Fibroblast of lung (primary cell): ENCODE data around the gene OR14A16. TPM values are rescaled to one million over a fixed set of nuclear protein-coding genes. Genes with fewer than 3 reads are reported as not detected.

Experiments used
- DNase-seq, 2 donors: peaks; one replicate each; pipeline versions ENCODE4 v3.0.0 to v3.0.0-alpha.2; 2010; ENCODE audit warnings: low read depth in 2 of 2
- H2AFZ ChIP-seq: 2 replicates; pipeline ENCODE4 v1.5.1; 2012; ENCODE audit warnings: low read length, control low read depth, inconsistent platforms
- H3K27ac ChIP-seq: 2 replicates; pipeline ENCODE4 v1.5.1; 2011; ENCODE audit warnings: low read length, control low read depth; ENCODE audit not compliant: insufficient read depth
- H3K27me3 ChIP-seq: 2 replicates; pipeline ENCODE4 v1.5.1; 2011; ENCODE audit warnings: mild to moderate bottlenecking, low read length; ENCODE audit not compliant: control insufficient read depth, insufficient read depth
- H3K36me3 ChIP-seq: 2 replicates; pipeline ENCODE4 v1.5.1; 2011; ENCODE audit warnings: low read length; ENCODE audit not compliant: control insufficient read depth, insufficient read depth
- H3K4me1 ChIP-seq: 2 replicates; pipeline ENCODE4 v1.5.1; 2011; ENCODE audit warnings: low read length; ENCODE audit not compliant: control insufficient read depth, insufficient read depth; ENCODE audit errors: extremely low read depth
- H3K4me2 ChIP-seq: 2 replicates; pipeline ENCODE4 v1.5.1; 2011; ENCODE audit warnings: low read length, control low read depth; ENCODE audit not compliant: insufficient read depth; ENCODE audit errors: extremely low read depth
- H3K4me3 ChIP-seq, 4 experiments: fragments of 200-600 bp in 1 of 4; sonication (generic) in 1 of 4; replicated peaks in 1 of 4; 2 replicates each; pipeline ENCODE4 v1.5.1; 2011 to 2016; ENCODE audit warnings: low read length in 4 of 4, low read depth in 3 of 4, mild to moderate bottlenecking in 3 of 4, control low read depth in 2 of 4, inconsistent platforms in 1 of 4, mixed read lengths in 1 of 4; ENCODE audit not compliant: insufficient read depth in 1 of 4; ENCODE audit errors: control extremely low read depth in 1 of 4
- H3K79me2 ChIP-seq: 2 replicates; pipeline ENCODE4 v1.5.1; 2012; ENCODE audit warnings: mild to moderate bottlenecking, low read length, inconsistent platforms; ENCODE audit not compliant: control insufficient read depth, insufficient read depth
- H3K9ac ChIP-seq: 2 replicates; pipeline ENCODE4 v1.5.1; 2011; ENCODE audit warnings: mild to moderate bottlenecking, low read length, control low read depth; ENCODE audit not compliant: insufficient read depth
- H3K9me3 ChIP-seq: 2 replicates; pipeline ENCODE4 v1.5.1; 2012; ENCODE audit warnings: low read depth, low read length; ENCODE audit not compliant: control insufficient read depth, insufficient read depth
- H4K20me1 ChIP-seq: 2 replicates; pipeline ENCODE4 v1.5.1; 2011; ENCODE audit warnings: low read length; ENCODE audit not compliant: control insufficient read depth, insufficient read depth; ENCODE audit errors: extremely low read depth
- EZH2 ChIP-seq: IDR thresholded peaks from 2 replicates; pipeline ENCODE4 v1.5.1; 2012; ENCODE audit warnings: low read length, control low read depth, mild to moderate bottlenecking; ENCODE audit errors: missing control alignments
- polyA plus RNA-seq, 2 donors: library from polyadenylated mRNA; depleted of rRNA in 1 of 2; stranded (reverse) in 1 of 2; unstranded in 1 of 2; fragments of >200 nt; gene quantifications; 2 replicates each; pipeline ENCODE4 v1.2.1, GENCODE V29; 2011 to 2012; ENCODE audit warnings: missing spikeins in 1 of 2
- total RNA-seq: library from RNA; depleted of rRNA; stranded (reverse); fragments of >200 nt; gene quantifications from 2 replicates; pipeline ENCODE4 v1.2.1, GENCODE V29; 2014
- TF ChIP-seq, protein P1 (sequence below), 2 donors: IDR thresholded peaks in 1 of 2; conservative IDR thresholded peaks in 1 of 2; 1 replicate in 1 of 2; 2 replicates in 1 of 2; pipeline ENCODE4 v1.5.1; 2011 to 2012; ENCODE audit warnings: low read length in 2 of 2, control low read depth in 1 of 2, inconsistent platforms in 1 of 2, low read depth in 1 of 2, mild to moderate bottlenecking in 1 of 2

OR14A16 gene
- total and polyA plus RNA-seq, 2 donors (not counting 1 experiment from before 2014, with no cell fraction given), result not detected

GRCh38 chr1:247843411-247843810, 19.5 kb upstream of the OR14A16 start:
- Histone ChIP-seq H3K4me3 (no peak overlapping the region), H4K20me1 (no peaks in the 10 kb centered on the region), H3K9me3 (no peaks in the 10 kb centered on the region), H3K9ac (no peak overlapping the region), H3K36me3 (no peaks in the 10 kb centered on the region), H3K79me2 (no peaks in the 10 kb centered on the region), H3K4me1 (no peaks in the 10 kb centered on the region), H3K27me3 (no peaks in the 10 kb centered on the region), H2AFZ (no peak overlapping the region), H3K27ac (no peak overlapping the region), H3K4me2 (no peak overlapping the region)
- DNase-seq, result no peak
- TF ChIP-seq, protein P1, sequence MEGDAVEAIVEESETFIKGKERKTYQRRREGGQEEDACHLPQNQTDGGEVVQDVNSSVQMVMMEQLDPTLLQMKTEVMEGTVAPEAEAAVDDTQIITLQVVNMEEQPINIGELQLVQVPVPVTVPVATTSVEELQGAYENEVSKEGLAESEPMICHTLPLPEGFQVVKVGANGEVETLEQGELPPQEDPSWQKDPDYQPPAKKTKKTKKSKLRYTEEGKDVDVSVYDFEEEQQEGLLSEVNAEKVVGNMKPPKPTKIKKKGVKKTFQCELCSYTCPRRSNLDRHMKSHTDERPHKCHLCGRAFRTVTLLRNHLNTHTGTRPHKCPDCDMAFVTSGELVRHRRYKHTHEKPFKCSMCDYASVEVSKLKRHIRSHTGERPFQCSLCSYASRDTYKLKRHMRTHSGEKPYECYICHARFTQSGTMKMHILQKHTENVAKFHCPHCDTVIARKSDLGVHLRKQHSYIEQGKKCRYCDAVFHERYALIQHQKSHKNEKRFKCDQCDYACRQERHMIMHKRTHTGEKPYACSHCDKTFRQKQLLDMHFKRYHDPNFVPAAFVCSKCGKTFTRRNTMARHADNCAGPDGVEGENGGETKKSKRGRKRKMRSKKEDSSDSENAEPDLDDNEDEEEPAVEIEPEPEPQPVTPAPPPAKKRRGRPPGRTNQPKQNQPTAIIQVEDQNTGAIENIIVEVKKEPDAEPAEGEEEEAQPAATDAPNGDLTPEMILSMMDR (conservative IDR thresholded peaks at IDR 0.05 in 1 of 2, IDR thresholded peaks at IDR 0.05 in 1 of 2; ENCODE audit: low read depth in 1 of 2, low read length in 2 of 2), result no peak
- no peak for TF ChIP-seq EZH2

DNA sequence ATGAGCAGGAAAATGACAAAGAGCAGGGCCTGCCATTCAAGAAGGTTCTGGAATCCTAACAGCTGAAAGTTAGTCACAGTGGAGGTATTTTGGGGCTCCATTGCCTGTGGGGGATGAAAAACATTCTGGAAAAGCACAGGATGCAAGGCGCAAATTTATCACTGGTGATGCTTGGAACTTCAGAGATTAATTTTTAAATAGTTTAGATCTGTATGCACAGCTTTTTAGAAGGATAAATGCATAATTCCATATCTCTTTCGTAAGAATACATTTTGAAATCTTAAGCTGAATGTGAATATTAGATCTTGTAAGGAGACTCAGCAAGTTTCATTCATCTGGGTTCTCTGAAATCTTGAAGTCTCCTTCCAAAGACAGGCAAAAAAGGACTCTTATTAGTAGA, 17.9 kb upstream of the OR14A16 start, which contains the start of gene OR11L1:
OR11L1 (minus strand) TSS at position 101 of the 400 bp plus-strand sequence; CDS start at position 101, 0 bp downstream.
- DNase-seq, result no peak
- H3K27ac ChIP-seq, result no peak within 1 kb of the TSS
- TF ChIP-seq, protein P1 (conservative IDR thresholded peaks at IDR 0.05 in 1 of 2, IDR thresholded peaks at IDR 0.05 in 1 of 2; ENCODE audit: low read depth in 1 of 2, low read length in 2 of 2), result no peak
- no peak for TF ChIP-seq EZH2
- H3K9ac ChIP-seq, result no peak within 1 kb of the TSS
- H3K4me3 ChIP-seq, result no peak within 1 kb of the TSS
- H3K4me2 ChIP-seq, result no peak within 1 kb of the TSS
- no peak within 1 kb of the TSS for H2AFZ ChIP-seq
- H4K20me1 ChIP-seq, result no peaks in the 10 kb centered on the region
- no peaks in the 10 kb centered on the region for H3K27me3 ChIP-seq
- H3K4me1 ChIP-seq, result no peaks in the 10 kb centered on the region
- no peaks in the 10 kb centered on the region for H3K9me3 ChIP-seq
- no peaks in the 10 kb centered on the region for H3K36me3 ChIP-seq
- no peaks in the 10 kb centered on the region for H3K79me2 ChIP-seq

GRCh38 chr1:247840818-247841217, 16.9 kb upstream of the OR14A16 start:
- no peaks in the 10 kb centered on the region for H3K27me3 ChIP-seq
- no peaks in the 10 kb centered on the region for H4K20me1 ChIP-seq
- no peak for DNase-seq
- no peak overlapping the region for H3K27ac ChIP-seq
- no peak for TF ChIP-seq EZH2
- TF ChIP-seq, protein P1 (conservative IDR thresholded peaks at IDR 0.05 in 1 of 2, IDR thresholded peaks at IDR 0.05 in 1 of 2; ENCODE audit: low read depth in 1 of 2, low read length in 2 of 2), result no peak
- no peaks in the 10 kb centered on the region for H3K36me3 ChIP-seq
- H2AFZ ChIP-seq, result no peak overlapping the region
- H3K9me3 ChIP-seq, result no peaks in the 10 kb centered on the region
- no peak overlapping the region for H3K4me3 ChIP-seq
- no peaks in the 10 kb centered on the region for H3K79me2 ChIP-seq
- H3K9ac ChIP-seq, result no peak overlapping the region
- no peak overlapping the region for H3K4me2 ChIP-seq
- no peaks in the 10 kb centered on the region for H3K4me1 ChIP-seq
